CD4-positive, alpha-beta T cell treated with Interferon gamma for 1 hour (primary cell): ENCODE data around the gene PEX16.
A peak's percentile ranks its signal among the peaks of the same experiment; 100 is the strongest.

Experiments used
- DNase-seq: peaks from one replicate; pipeline ENCODE4 v3.0.0-alpha.2; 2020

PEX16 gene

GRCh38 chr11:45917623-45918330 lies at the start of gene PEX16:
Gene PEX16 (minus strand): TSS chr11:45917877. CDS start chr11:45917811, 66 bp downstream.
- peak; percentile 99 for DNase-seq

GRCh38 chr11:45964911-45965389 lies 47.3 kb upstream of the PEX16 start:
- peak; percentile 61 for DNase-seq

GRCh38 chr11:45961751-45962240 lies 44.1 kb upstream of the PEX16 start:
- no peak for DNase-seq

GRCh38 chr11:45960387-45961095 lies 42.9 kb upstream of the PEX16 start:
- DNase-seq = no peak

GRCh38 chr11:45959851-45960250 lies 42.2 kb upstream of the PEX16 start:
- no peak for DNase-seq

GRCh38 chr11:45949992-45950407 lies 32.3 kb upstream of the PEX16 start:
- no peak for DNase-seq

GRCh38 chr11:45948356-45948755 lies 30.7 kb upstream of the PEX16 start:
- no peak for DNase-seq

- DNase-seq = no peak
Observed at GRCh38 chr11:45947885-45948284, 30.2 kb upstream of the PEX16 start.

- no peak for DNase-seq
Observed at GRCh38 chr11:45945397-45945999, 27.8 kb upstream of the PEX16 start.

GRCh38 chr11:45942381-45942780 lies 24.7 kb upstream of the PEX16 start:
- no peak for DNase-seq

- DNase-seq = no peak
Observed at GRCh38 chr11:45941285-45941684, 23.6 kb upstream of the PEX16 start.

GRCh38 chr11:45939836-45940235 lies 22.2 kb upstream of the PEX16 start:
- no peak for DNase-seq

- DNase-seq = no peak
Observed at GRCh38 chr11:45937916-45938315, 20.2 kb upstream of the PEX16 start.

GRCh38 chr11:45936511-45937054 lies 18.9 kb upstream of the PEX16 start:
- DNase-seq = no peak

GRCh38 chr11:45935349-45936064 lies 17.8 kb upstream of the PEX16 start:
- no peak for DNase-seq

- no peak for DNase-seq
Observed at GRCh38 chr11:45934580-45935318, 17.1 kb upstream of the PEX16 start.

GRCh38 chr11:45933846-45934579 lies 16.3 kb upstream of the PEX16 start:
- no peak for DNase-seq

GRCh38 chr11:45933131-45933831 lies 15.6 kb upstream of the PEX16 start:
- DNase-seq = peak; percentile 62

- DNase-seq = no peak
Observed at GRCh38 chr11:45932217-45932616, 14.5 kb upstream of the PEX16 start.

- DNase-seq = no peak
Observed at GRCh38 chr11:45931739-45932138, 14.1 kb upstream of the PEX16 start.
